Fibroblast of skin of back (primary cell): Measurements from ENCODE around the gene PGR. TPM values are rescaled to one million over a fixed set of nuclear protein-coding genes. Genes with fewer than 3 reads are reported as not detected.
A peak's percentile ranks its signal among the peaks of the same experiment; 100 is the strongest.

ENCODE experiments used
- DNase-seq: peaks from one replicate; pipeline ENCODE4 v3.0.0-alpha.2; 2013
- polyA plus RNA-seq, 2 experiments: library from polyadenylated mRNA; unstranded; fragments of 120-200 nt; gene quantifications; one replicate each; pipeline ENCODE4 v1.2.1, GENCODE V29; 2013; ENCODE audit not compliant: insufficient read length in 2 of 2

Gene PGR
- polyA plus RNA-seq (2013, experiment 1 of 2; ENCODE audit: insufficient read length): not detected
- not detected for polyA plus RNA-seq (2013, experiment 2 of 2; ENCODE audit: insufficient read length)

DNA sequence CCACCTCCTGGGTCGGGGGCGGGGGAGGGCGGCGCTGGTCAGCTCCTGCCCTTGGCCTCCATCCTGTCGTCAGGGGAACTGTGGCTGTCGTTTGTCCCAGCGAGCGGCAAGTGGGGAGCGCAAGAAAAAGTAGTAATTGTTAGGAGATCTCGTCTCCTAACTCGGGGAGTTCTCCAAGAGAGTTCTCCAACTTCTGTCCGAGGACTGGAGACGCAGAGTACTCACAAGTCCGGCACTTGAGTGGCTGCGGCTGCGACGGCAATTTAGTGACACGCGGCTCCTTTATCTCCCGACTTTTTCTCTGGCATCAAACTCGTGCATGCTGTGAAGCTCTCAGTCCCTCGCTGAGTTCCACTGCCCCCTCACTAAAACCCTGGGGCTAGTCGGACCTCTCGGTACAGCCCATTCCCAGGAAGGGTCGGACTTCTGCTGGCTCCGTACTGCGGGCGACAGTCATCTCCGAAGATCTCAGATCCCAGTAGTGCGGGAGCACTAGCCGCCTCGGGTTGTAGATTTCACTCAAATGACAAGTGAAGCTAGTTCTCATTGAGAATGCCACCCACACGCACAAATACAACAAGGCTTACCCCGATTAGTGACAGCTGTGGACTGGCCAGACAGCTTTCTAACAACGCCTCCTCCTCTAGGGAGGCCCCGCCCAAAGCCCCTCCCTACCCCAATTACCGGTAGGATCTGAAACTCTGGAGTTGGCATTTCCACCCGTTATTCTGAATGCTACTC is at the start of gene PGR:
Gene PGR (minus strand): TSS at position 611 of the 741 bp plus-strand sequence. CDS start 743 bp downstream, outside the sequence.
- no peak for DNase-seq

DNA sequence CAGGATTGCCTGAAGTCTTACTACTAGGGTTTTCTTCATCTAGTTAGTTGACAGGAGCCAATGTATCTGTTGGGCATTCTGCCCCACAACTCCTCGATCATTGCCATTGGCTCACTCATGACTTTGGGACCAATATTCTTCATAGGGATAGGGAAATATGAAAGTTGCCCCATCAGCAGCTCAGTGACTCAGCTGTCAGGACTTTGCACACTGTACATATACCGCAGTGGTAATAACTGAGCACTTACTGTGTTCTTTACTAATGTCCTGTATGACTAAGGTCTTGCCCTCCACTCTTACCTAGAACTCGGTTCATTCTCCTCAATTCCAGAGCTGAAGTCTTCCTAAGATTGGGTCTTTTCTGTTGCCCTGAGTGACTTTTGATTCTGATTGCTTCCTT is 46.8 kb upstream of the PGR start:
- no peak for DNase-seq

DNA sequence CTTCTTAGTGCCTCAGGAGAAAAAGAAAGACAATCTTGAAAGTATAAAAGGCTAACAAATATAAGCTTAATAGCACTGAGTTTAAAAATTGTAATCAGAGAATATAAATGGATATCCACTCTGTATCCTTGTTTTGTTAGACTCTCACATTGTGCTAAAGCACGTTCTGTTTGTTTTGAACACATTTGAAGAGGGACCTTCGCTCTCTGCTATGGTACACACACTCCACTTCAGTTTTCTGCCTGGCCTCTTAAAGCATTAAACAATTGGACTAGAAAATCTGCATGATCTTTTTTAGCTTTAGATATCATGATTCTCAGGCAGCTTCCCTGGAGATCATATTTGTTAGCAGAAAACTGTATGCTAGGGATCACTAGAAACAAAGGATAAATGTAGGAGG is 40.3 kb upstream of the PGR start:
- no peak for DNase-seq

DNA sequence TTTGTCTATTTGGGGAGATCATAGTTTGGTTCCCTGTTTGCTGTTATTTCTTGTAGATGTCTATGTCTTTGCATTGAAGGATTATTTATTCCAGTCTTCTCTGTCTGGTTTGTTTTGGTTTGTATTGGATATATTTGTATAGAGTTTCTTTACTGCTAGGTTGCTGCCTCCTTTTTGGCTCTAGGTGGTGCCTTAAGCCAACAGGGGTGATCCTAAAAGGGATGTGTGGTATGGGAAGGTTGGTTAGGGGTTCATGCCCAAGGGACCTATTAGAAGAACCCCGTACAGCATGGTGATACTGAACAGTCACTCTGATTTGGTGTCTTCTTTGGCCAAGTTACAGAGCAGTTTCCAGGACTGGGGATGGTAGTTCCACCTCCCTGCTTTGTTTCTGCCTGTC is 36.4 kb upstream of the PGR start:
- DNase-seq: no peak

GRCh38 chr11:101158119-101158518 is 28.5 kb upstream of the PGR start:
- no peak for DNase-seq

DNA sequence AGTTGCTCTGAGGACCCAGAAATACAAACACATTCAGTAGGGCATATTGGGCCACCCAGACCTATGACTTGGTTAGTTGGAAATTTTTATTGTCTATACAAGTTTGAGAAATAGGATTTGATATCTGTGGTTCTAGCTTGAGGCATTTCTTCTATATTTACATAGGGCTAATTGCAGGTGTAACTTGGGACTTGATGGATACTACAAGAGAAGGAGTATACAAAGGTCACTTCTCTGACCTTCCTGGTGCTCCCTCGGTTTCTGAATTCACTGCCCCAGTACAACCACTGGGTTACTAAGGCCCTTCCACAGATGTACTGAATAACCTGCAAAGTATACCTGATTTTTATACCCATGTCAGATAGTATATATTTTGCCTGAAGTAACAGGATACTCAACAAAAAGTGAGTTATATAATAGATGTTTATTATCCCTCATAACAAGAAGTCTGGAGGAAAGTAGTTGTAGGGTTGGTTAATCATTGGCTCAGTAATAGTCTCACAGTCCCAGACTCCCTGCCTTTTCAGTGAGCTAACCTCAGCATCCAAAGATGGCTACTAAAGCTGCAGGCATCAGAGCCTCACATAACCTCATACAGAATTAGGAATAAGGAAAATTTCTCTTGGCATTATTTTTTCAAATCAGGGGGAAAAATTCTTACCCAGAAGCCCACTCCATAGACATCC is 8.8 kb upstream of the PGR start:
- no peak for DNase-seq

- DNase-seq: no peak
These were observed 3.6 kb upstream of the PGR start for GRCh38 chr11:101133190-101133589.

- no peak for DNase-seq
These were observed 926 bp downstream of the PGR start for GRCh38 chr11:101128571-101129202.

- DNase-seq: no peak
These were observed 1.7 kb downstream of the PGR start for GRCh38 chr11:101127699-101128570.

GRCh38 chr11:101127197-101127698 is 2.4 kb downstream of the PGR start:
- no peak for DNase-seq

DNA sequence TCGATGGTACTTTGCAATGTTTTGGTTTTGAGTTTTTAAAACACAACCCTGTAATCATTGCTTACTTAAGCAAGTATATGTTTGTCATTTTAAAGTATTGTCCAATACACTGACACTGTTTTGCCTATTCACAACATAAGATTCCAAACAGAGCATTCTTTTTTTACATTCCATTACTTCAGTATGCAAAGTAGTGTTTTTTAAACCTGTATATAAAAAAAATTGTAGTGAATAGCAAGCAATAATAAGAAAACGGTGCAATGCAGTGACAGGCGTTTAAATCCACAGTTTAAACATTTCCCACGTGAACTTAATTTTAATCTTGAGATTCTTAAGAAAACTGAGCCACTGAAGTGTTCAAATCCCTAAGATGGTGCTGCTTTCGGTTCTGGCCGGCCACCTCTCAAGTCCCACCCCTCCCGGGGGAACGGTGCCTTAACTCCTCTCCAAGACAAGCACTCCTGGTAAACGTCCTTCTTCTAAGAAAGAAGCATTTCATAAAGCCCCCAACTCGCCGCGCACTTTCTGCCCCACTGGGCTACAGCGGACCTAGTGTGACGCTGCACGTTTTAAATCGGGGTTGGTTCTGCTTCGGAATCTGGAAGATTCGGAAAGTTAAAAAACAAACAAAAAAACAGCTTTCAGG is 2.9 kb downstream of the PGR start:
- DNase-seq: no peak

DNA sequence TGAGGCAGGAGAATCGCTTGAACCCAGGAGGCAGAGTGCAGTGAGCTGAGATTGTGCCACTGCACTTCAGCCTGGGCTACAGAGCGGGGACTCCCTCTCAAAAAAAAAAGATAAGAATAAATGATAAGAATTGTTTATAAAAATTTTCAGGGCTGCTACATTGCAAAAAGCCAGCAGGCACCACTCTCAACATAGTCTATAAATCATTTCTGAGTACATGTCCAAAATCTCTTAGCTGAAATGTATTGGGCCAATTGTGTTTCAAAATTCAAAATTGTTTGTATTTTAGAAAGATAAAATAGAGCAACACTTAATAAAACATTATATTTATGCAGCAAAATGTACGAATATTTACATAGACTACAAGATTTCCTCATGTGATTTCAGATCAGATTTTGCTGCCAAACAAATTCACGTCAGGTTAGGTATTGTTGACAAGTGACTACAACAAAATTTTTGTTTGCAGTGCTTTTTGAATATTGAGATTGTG is 13.9 kb downstream of the PGR start:
- no peak for DNase-seq

GRCh38 chr11:101113540-101113939 is 16.1 kb downstream of the PGR start:
- DNase-seq: no peak

GRCh38 chr11:101104716-101105115 is 24.9 kb downstream of the PGR start:
- no peak for DNase-seq

DNA sequence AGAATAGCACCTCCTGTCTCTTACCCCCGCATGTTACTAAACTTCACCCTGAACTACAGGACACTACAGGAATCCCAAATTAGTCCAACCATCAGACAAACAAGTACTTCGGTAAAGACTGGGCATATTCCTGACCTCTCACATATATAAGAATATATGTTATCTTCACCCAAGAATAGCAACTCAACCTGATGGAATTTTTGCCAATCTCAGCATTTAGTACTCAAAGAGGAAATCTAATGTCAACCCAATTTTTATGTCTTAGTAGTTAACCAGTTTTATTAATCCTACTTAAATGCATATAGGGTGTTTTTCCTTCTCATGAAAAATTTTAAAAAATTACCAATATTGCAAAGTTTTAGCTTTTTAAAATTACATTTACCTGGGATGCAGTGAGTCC is 26.2 kb downstream of the PGR start:
- no peak for DNase-seq

DNA sequence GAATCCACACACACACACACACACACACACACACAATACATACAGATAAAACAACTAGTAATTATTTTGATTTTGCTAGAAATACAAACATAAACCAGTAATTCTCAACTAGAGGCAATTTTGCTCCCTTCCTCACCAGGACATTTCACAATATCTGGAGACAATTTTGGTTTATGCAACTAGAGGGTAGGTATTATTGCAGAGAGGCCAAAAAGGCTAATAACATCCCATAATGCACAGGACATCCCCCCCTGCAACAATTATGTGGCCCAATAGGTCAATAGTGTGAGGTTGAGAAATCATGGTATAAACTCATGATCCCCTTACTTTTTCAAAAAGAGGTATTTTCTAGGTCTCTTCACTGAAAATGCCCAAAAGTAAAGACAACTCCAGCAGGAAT is 29.0 kb downstream of the PGR start:
- no peak for DNase-seq

- DNase-seq: peak; percentile 1
These were observed 33.4 kb downstream of the PGR start for GRCh38 chr11:101096036-101096704.

GRCh38 chr11:101091781-101092180 is 37.8 kb downstream of the PGR start:
- no peak for DNase-seq

- no peak for DNase-seq
These were observed 38.8 kb downstream of the PGR start for GRCh38 chr11:101090679-101091270.

DNA sequence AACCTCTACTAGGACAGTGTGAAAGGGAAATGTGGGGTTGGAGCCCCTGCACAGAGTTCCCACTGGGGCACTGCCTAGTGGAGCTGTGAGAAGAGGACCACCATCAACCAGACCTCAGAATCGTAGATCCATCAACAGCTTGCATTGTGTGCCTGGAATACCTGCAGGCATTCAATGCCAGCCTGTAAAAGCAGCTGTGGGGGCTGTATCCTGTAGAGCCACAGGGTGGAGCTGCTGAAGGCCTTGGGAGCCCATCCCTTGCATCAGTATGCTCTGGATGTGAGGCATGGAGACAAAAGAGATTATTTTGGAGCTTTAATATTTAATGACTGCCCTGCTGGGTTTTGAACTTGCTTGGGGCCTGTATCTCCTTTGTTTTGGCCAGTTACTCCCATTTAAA is 46.3 kb downstream of the PGR start:
- no peak for DNase-seq

GRCh38 chr11:101082813-101083212 is 46.8 kb downstream of the PGR start:
- no peak for DNase-seq
